ENCODE data around the gene ARMC9.

- TF ChIP-seq, protein P1, sequence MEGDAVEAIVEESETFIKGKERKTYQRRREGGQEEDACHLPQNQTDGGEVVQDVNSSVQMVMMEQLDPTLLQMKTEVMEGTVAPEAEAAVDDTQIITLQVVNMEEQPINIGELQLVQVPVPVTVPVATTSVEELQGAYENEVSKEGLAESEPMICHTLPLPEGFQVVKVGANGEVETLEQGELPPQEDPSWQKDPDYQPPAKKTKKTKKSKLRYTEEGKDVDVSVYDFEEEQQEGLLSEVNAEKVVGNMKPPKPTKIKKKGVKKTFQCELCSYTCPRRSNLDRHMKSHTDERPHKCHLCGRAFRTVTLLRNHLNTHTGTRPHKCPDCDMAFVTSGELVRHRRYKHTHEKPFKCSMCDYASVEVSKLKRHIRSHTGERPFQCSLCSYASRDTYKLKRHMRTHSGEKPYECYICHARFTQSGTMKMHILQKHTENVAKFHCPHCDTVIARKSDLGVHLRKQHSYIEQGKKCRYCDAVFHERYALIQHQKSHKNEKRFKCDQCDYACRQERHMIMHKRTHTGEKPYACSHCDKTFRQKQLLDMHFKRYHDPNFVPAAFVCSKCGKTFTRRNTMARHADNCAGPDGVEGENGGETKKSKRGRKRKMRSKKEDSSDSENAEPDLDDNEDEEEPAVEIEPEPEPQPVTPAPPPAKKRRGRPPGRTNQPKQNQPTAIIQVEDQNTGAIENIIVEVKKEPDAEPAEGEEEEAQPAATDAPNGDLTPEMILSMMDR (IDR thresholded peaks at IDR 0.05; ENCODE audit: poor library complexity): no peak
- TF ChIP-seq EZH2phosphoT487 (IDR thresholded peaks at IDR 0.05; ENCODE audit: low read depth, severe bottlenecking, unreplicated experiment) (no peak), EZH2 (IDR thresholded peaks at IDR 0.05; ENCODE audit: borderline replicate concordance) (no peak)
Measured at GRCh38 chr2:231189571-231190495, 8.6 kb upstream of the ARMC9 start.
